ENCODE measurements around the gene SYCP2. TPM values are rescaled to one million over a fixed set of nuclear protein-coding genes. Genes with fewer than 3 reads are reported as not detected.

SYCP2 gene
- total and polyA plus RNA-seq, 2 of the 8 experiments (the other 6 are each of a cell fraction or from before 2014, with no cell fraction given) = 0.02 to 0.50 TPM

GRCh38 chr20:59816146-59816738 lies 117.2 kb downstream of the SYCP2 start:
- Histone ChIP-seq H3K56ac (replicated peaks; ENCODE audit: insufficient read length, low read depth, low read length) (no peak overlapping the region), H2AFZ (ENCODE audit: low read length) (no peak overlapping the region), H3K9me3 (ENCODE audit: insufficient read depth in 2 of 2, low read depth in 1 of 2, low read length in 1 of 2) (peaks cover 91 to 97% of the 10 kb centered on the region in 2 experiments), H4K8ac (ENCODE audit: extremely low read depth, insufficient read depth, low read length) (no peak overlapping the region), H2BK120ac (replicated peaks; ENCODE audit: low read depth, low read length) (no peak overlapping the region), H3K23me2 (ENCODE audit: low read depth, low read length) (no peaks in the 10 kb centered on the region), H3K36me3 (ENCODE audit: control insufficient read depth in 2 of 4, insufficient read depth in 4 of 4, low read length in 3 of 4) (no peaks in the 10 kb centered on the region), H3K27ac (ENCODE audit: low read depth, low read length) (no peak overlapping the region), H3K14ac (ENCODE audit: insufficient read length) (no peak overlapping the region), H2BK12ac (ENCODE audit: low read depth, low read length) (no peak overlapping the region), H3K79me2 (ENCODE audit: control insufficient read depth in 1 of 2, insufficient read depth in 2 of 2, low read length in 2 of 2) (no peaks in the 10 kb centered on the region), H4K20me1 (replicated peaks in 1 of 2; ENCODE audit: control insufficient read depth in 1 of 2, insufficient read depth in 2 of 2, low read length in 2 of 2) (no peaks in the 10 kb centered on the region), H3K4me3 (ENCODE audit: extremely low read depth in 1 of 4, insufficient read depth in 2 of 4, low read depth in 3 of 4, low read length in 4 of 4) (no peak overlapping the region), H3K18ac (ENCODE audit: extremely low read depth, low read length) (no peak overlapping the region), H3K4ac (replicated peaks; ENCODE audit: insufficient read length, low read depth, low read length) (no peak overlapping the region), H2BK5ac (ENCODE audit: low read depth, low read length) (no peak overlapping the region), H2BK20ac (ENCODE audit: low read length) (no peak overlapping the region), H4K5ac (ENCODE audit: insufficient read length, low read depth, low read length) (no peak overlapping the region), H2AK5ac (ENCODE audit: low read depth, low read length) (no peak overlapping the region), H3K23ac (ENCODE audit: insufficient read length) (no peak overlapping the region), H3K4me2 (ENCODE audit: insufficient read depth in 1 of 2, low read depth in 2 of 2, low read length in 2 of 2) (no peak overlapping the region), H4K91ac (replicated peaks; ENCODE audit: insufficient read length, low read length) (no peak overlapping the region), H3K4me1 (replicated peaks in 1 of 4; ENCODE audit: control insufficient read depth in 3 of 4, insufficient read depth in 4 of 4, low read length in 3 of 4) (no peaks in the 10 kb centered on the region), H2BK15ac (ENCODE audit: low read length) (no peak overlapping the region), H3K79me1 (ENCODE audit: low read depth, low read length) (no peaks in the 10 kb centered on the region), H3K27me3 (replicated peaks in 1 of 4; ENCODE audit: control insufficient read depth in 3 of 4, extremely low read depth in 1 of 4, insufficient read depth in 3 of 4, low read length in 3 of 4) (no peaks in the 10 kb centered on the region; a peak in 1 of 7 replicates), H3K9ac (replicated peaks in 1 of 4; ENCODE audit: extremely low read depth in 1 of 4, low read depth in 3 of 4, low read length in 3 of 4) (no peak overlapping the region)
- CTCF ChIA-PET (ENCODE audit: partially characterized antibody) = interaction anchor here (0.9 kb wide), 1 partner anchor 9 kb away, joined by 3 read pairs; no protein-coding TSS in a partner anchor
- POLR2A ChIA-PET (ENCODE audit: partially characterized antibody) = no interaction called here
- TF ChIP-seq TCF12 (IDR thresholded peaks at IDR 0.05; ENCODE audit: low read depth, low read length) = no peak
- no peak for TF ChIP-seq ZNF274 (IDR thresholded peaks at IDR 0.05; ENCODE audit: borderline replicate concordance, extremely low read depth, low read length)
- TF ChIP-seq KDM4A (IDR thresholded peaks at IDR 0.05; ENCODE audit: low read depth, low read length, severe bottlenecking) = no peak
- no peak for TF ChIP-seq SIN3A (conservative IDR thresholded peaks at IDR 0.05 in 1 of 2, IDR thresholded peaks at IDR 0.05 in 1 of 2; ENCODE audit: low read depth in 1 of 2, low read length in 2 of 2)
- TF ChIP-seq SAP30 (IDR thresholded peaks at IDR 0.05; ENCODE audit: insufficient read depth, insufficient replicate concordance, low read length) = no peak
- TF ChIP-seq MAFK (IDR thresholded peaks at IDR 0.05; ENCODE audit: low read depth, low read length) = no peak
- no peak for TF ChIP-seq CHD1 (IDR thresholded peaks at IDR 0.05; ENCODE audit: low read depth, low read length)
- TF ChIP-seq CEBPB (IDR thresholded peaks at IDR 0.05; ENCODE audit: low read depth, low read length) = no peak
- no peak for TF ChIP-seq NANOG (IDR thresholded peaks at IDR 0.05; ENCODE audit: insufficient read depth, low read depth, low read length, poor library complexity, severe bottlenecking)
- no peak for TF ChIP-seq SIX5 (IDR thresholded peaks at IDR 0.05; ENCODE audit: low read depth, low read length)
- TF ChIP-seq RXRA (IDR thresholded peaks at IDR 0.05; ENCODE audit: insufficient read depth, low read depth, low read length) = no peak
- TF ChIP-seq POLR2AphosphoS5 (IDR thresholded peaks at IDR 0.05; ENCODE audit: low read depth, low read length) = no peak
- TF ChIP-seq SRF (IDR thresholded peaks at IDR 0.05; ENCODE audit: low read depth, low read length) = no peak
- 74% methylated on average over 4 of the region's 4 CpGs; no CpG with 5 or more reads in 1 of the 2 experiments for WGBS, 2 experiments (ENCODE audit: extremely low coverage in 1 of 2, insufficient coverage in 1 of 2, insufficient read length in 1 of 2, insufficient replicate concordance in 2 of 2, low coverage in 1 of 2, low lambda C conversion rate in 2 of 2, missing lambda C conversion rate in 1 of 2)
- DNase-seq (ENCODE audit: low read depth in 1 of 2, low spot score in 2 of 2) (no peak), FAIRE-seq (no peak)

Measured in H1 (cell line).